CD4-positive, alpha-beta T cell (primary cell): ENCODE measurements around the gene LUC7L2. TPM values are rescaled to one million over a fixed set of nuclear protein-coding genes. Genes with fewer than 3 reads are reported as not detected.
"Not testable (repeated sequence)": the region's sequence is repeated elsewhere in the genome, so short reads cannot be mapped to it uniquely, and the experiment has no call there.

Source experiments
- ATAC-seq: fragments of 200-7000 bp; cut with Tn5 transposase; one replicate; pipeline ENCODE4 v1.10.0; 2022; ENCODE audit warnings: mild to moderate bottlenecking; ENCODE audit not compliant: poor library complexity
- CTCF ChIA-PET: fragments of 350-600 bp; sonication (Branson Sonifier 250); formaldehyde crosslinking; loops from one replicate; lab custom pipeline; 2021; ENCODE audit warnings: antibody characterized with exemption, inconsistent platforms; lab: Charles Lee
- POLR2A ChIA-PET: fragments of 350-600 bp; sonication (Branson Sonifier 250); formaldehyde crosslinking; loops from one replicate; lab custom pipeline; 2021; ENCODE audit warnings: antibody characterized with exemption, inconsistent platforms; lab: Charles Lee
- DNase-seq, 14 experiments: peaks; one replicate each; pipeline ENCODE4 v3.0.0-alpha.2; 2013 to 2020; ENCODE audit warnings: mixed read lengths in 2 of 14
- H3K27ac ChIP-seq, 2 donors: one replicate each; pipeline versions ENCODE4 v1.5.1 to v1.7.0; 2013; ENCODE audit warnings: low read length in 2 of 2, low read depth in 1 of 2, mild to moderate bottlenecking in 1 of 2
- H3K27me3 ChIP-seq, 2 experiments: 1 replicate in 1 of 2; 2 replicates in 1 of 2; pipeline versions ENCODE4 v1.6.1 to v1.7.0; 2013; ENCODE audit warnings: low read length in 2 of 2, control low read depth in 1 of 2, mild to moderate bottlenecking in 1 of 2, moderate library complexity in 1 of 2; ENCODE audit not compliant: insufficient read depth in 2 of 2, control insufficient read depth in 1 of 2
- H3K36me3 ChIP-seq: one replicate; pipeline ENCODE4 v1.6.1; 2013; ENCODE audit warnings: low read length, control low read depth; ENCODE audit not compliant: insufficient read depth
- H3K4me1 ChIP-seq: one replicate; pipeline ENCODE4 v1.6.1; 2013; ENCODE audit warnings: low read length, control low read depth; ENCODE audit not compliant: insufficient read depth
- H3K4me3 ChIP-seq: one replicate; pipeline ENCODE4 v1.5.1; 2013; ENCODE audit warnings: mild to moderate bottlenecking, low read length, moderate library complexity
- H3K9me3 ChIP-seq, 2 experiments: 1 replicate in 1 of 2; 2 replicates in 1 of 2; pipeline versions ENCODE4 v1.6.1 to v1.7.0; 2013; ENCODE audit warnings: low read length in 2 of 2, mild to moderate bottlenecking in 2 of 2, control low read depth in 1 of 2, moderate library complexity in 1 of 2; ENCODE audit not compliant: control insufficient read depth in 1 of 2, insufficient read depth in 1 of 2
- H3K27ac Mint-ChIP-seq: one replicate; pipeline ENCODE4 v1.8.0; 2020; ENCODE audit warnings: mixed read lengths
- H3K27me3 Mint-ChIP-seq: one replicate; pipeline ENCODE4 v1.8.0; 2021; ENCODE audit warnings: mixed read lengths
- H3K36me3 Mint-ChIP-seq: one replicate; pipeline ENCODE4 v1.8.0; 2021; ENCODE audit warnings: low read depth, mixed read lengths
- H3K4me1 Mint-ChIP-seq: one replicate; pipeline ENCODE4 v1.8.0; 2021; ENCODE audit warnings: low read depth, mixed read lengths
- H3K4me3 Mint-ChIP-seq: one replicate; pipeline ENCODE4 v1.8.0; 2020; ENCODE audit warnings: mild to moderate bottlenecking, mixed read lengths
- H3K9me3 Mint-ChIP-seq: one replicate; pipeline ENCODE4 v1.8.0; 2020; ENCODE audit warnings: mixed read lengths
- intact Hi-C, 2 experiments: fragments of 100-400 bp; cut with DNase I in 1 of 2; cut with micrococcal nuclease in 1 of 2; formaldehyde crosslinking; loops; one replicate each; pipeline versions ENCODE4 v1.15.1 to v1.9.0; 2023 to 2025; cut with DNase I, micrococcal nuclease
- total RNA-seq, 174 experiments: library from RNA in 2 of 174; stranded (reverse) in 2 of 174; gene quantifications; one replicate each; pipeline ENCODE4 v1.2.3 and lab custom pipeline; 2021 to 2026
- TF ChIP-seq, protein P1 (sequence below): fragments of 200-600 bp; IDR thresholded peaks from one replicate; pipeline ENCODE4 v1.8.0; 2022; ENCODE audit warnings: antibody characterized with exemption, mild to moderate bottlenecking

Gene LUC7L2
- total RNA-seq, 2 experiments from 2014 or later, result 177 to 194 TPM

DNA sequence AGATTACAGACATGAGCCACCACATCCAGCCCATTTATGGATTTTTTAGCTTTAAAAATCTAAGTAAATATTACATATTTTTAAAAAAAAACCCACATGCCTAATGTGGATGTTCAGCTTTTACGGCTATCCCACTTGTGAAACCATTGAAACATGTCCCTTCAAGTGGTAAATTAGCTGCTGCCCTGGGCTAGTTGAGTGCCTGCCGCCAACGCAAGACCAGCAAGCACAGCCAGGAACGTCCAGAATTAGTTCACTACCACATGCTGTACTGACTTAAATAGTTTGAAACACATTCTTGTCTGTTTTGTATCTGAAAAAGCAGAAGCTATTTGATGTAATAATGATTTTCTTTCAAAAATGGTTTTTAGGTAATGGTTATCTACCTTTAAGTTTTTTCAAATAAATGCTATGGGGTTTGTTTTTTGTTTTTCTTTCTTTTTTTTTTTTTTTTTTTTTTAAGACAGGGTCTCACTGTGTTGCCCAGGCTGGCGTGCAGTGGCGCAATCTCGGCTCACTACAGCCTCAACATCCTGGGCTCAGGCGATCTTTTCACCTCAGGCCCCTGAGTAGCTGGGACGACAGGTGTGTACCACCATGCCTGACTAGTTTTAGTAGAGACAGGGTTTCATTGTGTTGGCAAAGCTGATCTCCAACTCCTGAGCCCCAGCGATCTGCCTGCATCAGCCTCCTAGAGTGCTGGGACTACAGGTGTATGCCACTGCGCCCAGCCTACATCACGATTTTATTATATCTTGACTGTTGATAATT lies 66.7 kb downstream of the LUC7L2 start:
- H3K36me3 ChIP-seq, result peaks cover 38% of the 10 kb centered on the region
- ATAC-seq, result no peak
- H3K27ac Mint-ChIP-seq, result peak overlapping the region; percentile 33

DNA sequence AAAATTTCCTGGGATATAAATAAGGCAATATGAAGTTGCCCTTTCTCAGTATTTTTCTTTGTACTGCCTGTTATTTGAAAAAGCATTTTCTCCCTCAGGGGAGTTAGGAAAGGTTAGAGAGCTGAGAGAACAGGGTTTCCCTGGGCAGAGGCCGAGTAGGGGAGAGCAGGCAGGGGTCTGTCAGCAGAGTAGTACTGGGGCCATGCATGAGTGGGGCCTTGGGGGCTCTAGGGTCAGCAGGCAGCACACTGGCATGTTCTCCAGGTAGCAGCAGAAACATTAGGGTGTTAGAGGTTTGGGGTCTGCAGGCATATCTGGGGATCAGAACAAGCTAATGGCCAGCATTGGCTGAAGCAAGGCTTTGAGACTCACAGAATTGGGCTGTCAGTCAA lies 67.3 kb downstream of the LUC7L2 start:
- H3K36me3 ChIP-seq, result peaks cover 32% of the 10 kb centered on the region
- no peak overlapping the region for H3K4me3 Mint-ChIP-seq
- H3K27ac ChIP-seq, result no peak overlapping the region
- no peak overlapping the region for H3K4me3 ChIP-seq
- peak overlapping the region; percentile 33 for H3K27ac Mint-ChIP-seq
- CTCF ChIA-PET, result interaction anchor here (5.0 kb wide), 1 partner anchor 7 kb away, joined by 28 read pairs; no protein-coding TSS in a partner anchor
- H3K27me3 ChIP-seq, result no peaks in the 10 kb centered on the region
- no peaks in the 10 kb centered on the region for H3K9me3 ChIP-seq
- H3K9me3 Mint-ChIP-seq, result no peaks in the 10 kb centered on the region
- no peaks in the 10 kb centered on the region for H3K4me1 Mint-ChIP-seq
- peaks cover 42% of the 10 kb centered on the region for H3K36me3 Mint-ChIP-seq
- ATAC-seq (no peak), DNase-seq (no peak)
- no peaks in the 10 kb centered on the region for H3K4me1 ChIP-seq
- TF ChIP-seq, protein P1, sequence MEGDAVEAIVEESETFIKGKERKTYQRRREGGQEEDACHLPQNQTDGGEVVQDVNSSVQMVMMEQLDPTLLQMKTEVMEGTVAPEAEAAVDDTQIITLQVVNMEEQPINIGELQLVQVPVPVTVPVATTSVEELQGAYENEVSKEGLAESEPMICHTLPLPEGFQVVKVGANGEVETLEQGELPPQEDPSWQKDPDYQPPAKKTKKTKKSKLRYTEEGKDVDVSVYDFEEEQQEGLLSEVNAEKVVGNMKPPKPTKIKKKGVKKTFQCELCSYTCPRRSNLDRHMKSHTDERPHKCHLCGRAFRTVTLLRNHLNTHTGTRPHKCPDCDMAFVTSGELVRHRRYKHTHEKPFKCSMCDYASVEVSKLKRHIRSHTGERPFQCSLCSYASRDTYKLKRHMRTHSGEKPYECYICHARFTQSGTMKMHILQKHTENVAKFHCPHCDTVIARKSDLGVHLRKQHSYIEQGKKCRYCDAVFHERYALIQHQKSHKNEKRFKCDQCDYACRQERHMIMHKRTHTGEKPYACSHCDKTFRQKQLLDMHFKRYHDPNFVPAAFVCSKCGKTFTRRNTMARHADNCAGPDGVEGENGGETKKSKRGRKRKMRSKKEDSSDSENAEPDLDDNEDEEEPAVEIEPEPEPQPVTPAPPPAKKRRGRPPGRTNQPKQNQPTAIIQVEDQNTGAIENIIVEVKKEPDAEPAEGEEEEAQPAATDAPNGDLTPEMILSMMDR, result no peak
- H3K27me3 Mint-ChIP-seq, result no peaks in the 10 kb centered on the region
- intact Hi-C loops, result no loop called here
- POLR2A ChIA-PET, result no interaction called here

More for the DNA sequence above, 66.7 kb downstream of the LUC7L2 start:
- DNase-seq, result no peak
- Histone ChIP-seq H3K27ac (no peak overlapping the region), H3K9me3 (no peaks in the 10 kb centered on the region), H3K27me3 (no peaks in the 10 kb centered on the region), H3K4me1 (no peaks in the 10 kb centered on the region), H3K4me3 (no peak overlapping the region)
- Mint-ChIP-seq H3K36me3 (peaks cover 45% of the 10 kb centered on the region), H3K9me3 (no peaks in the 10 kb centered on the region), H3K4me1 (no peaks in the 10 kb centered on the region), H3K4me3 (no peak overlapping the region), H3K27me3 (no peaks in the 10 kb centered on the region)
- ChIA-PET CTCF (interaction anchor here (5.0 kb wide), 1 partner anchor 8 kb away, joined by 28 read pairs; no protein-coding TSS in a partner anchor), POLR2A (no interaction called here)
- TF ChIP-seq, protein P1, result no peak
- intact Hi-C loops, result no loop called here

- H3K27ac Mint-ChIP-seq, result no peak overlapping the region
These were observed 68.1 kb downstream of the LUC7L2 start for GRCh38 chr7:139427788-139428187.

GRCh38 chr7:139429735-139430134 lies 70.0 kb downstream of the LUC7L2 start:
- DNase-seq, H3K9me3 Mint-ChIP-seq, H3K27ac Mint-ChIP-seq, H3K27me3 Mint-ChIP-seq, POLR2A ChIA-PET, CTCF ChIA-PET, H3K9me3 ChIP-seq, H3K4me3 ChIP-seq, H3K27me3 ChIP-seq, intact Hi-C loops, H3K4me1 ChIP-seq, H3K4me1 Mint-ChIP-seq, ATAC-seq, H3K4me3 Mint-ChIP-seq, H3K27ac ChIP-seq: not testable (repeated sequence)
- H3K36me3 ChIP-seq, result peaks cover 10% of the 10 kb centered on the region
- H3K36me3 Mint-ChIP-seq, result peaks cover 20% of the 10 kb centered on the region

More at GRCh38 chr7:139427788-139428187, 68.1 kb downstream of the LUC7L2 start:
- ATAC-seq (no peak), DNase-seq (no peak)
- H3K4me3 Mint-ChIP-seq, result no peak overlapping the region
- Histone ChIP-seq H3K36me3 (peaks cover 25% of the 10 kb centered on the region), H3K27ac (no peak overlapping the region), H3K9me3 (no peaks in the 10 kb centered on the region), H3K4me1 (no peaks in the 10 kb centered on the region), H3K4me3 (no peak overlapping the region), H3K27me3 (no peaks in the 10 kb centered on the region)
- intact Hi-C loops, result no loop called here
- POLR2A ChIA-PET, result no interaction called here
- H3K36me3 Mint-ChIP-seq, result peaks cover 35% of the 10 kb centered on the region
- TF ChIP-seq, protein P1, result no peak
- no peaks in the 10 kb centered on the region for H3K4me1 Mint-ChIP-seq
- CTCF ChIA-PET, result no interaction called here
- H3K9me3 Mint-ChIP-seq, result no peaks in the 10 kb centered on the region
- no peaks in the 10 kb centered on the region for H3K27me3 Mint-ChIP-seq
